RWPE1 (cell line): ENCODE results near the gene FPGS.
A peak's percentile ranks its signal among the peaks of the same experiment; 100 is the strongest.

Source experiments
- CTCF ChIA-PET: fragments of 350-600 bp; sonication (Branson Sonifier 250); formaldehyde crosslinking; extraction: SDS; loops from one replicate; lab custom pipeline; 2021; lab: Yijun Ruan, JAX
- POLR2A ChIA-PET: fragments of 400-600 bp; formaldehyde crosslinking; extraction: SDS; loops from one replicate; lab custom pipeline; 2020; ENCODE audit warnings: antibody characterized with exemption; ENCODE audit not compliant: low non-redundant PET; lab: Yijun Ruan, JAX
- DNase-seq: peaks from one replicate; pipeline ENCODE4 v3.0.0; 2012; ENCODE audit warnings: low spot score
- H3K27ac ChIP-seq: fragments of 450-650 bp; 2 replicates; pipeline ENCODE4 v1.5.1; 2017
- TF ChIP-seq, protein P1 (sequence below): fragments of 450-650 bp; conservative IDR thresholded peaks from 2 replicates; pipeline ENCODE4 v1.5.1; 2017; ENCODE audit warnings: low read depth, mild to moderate bottlenecking

FPGS gene

DNA sequence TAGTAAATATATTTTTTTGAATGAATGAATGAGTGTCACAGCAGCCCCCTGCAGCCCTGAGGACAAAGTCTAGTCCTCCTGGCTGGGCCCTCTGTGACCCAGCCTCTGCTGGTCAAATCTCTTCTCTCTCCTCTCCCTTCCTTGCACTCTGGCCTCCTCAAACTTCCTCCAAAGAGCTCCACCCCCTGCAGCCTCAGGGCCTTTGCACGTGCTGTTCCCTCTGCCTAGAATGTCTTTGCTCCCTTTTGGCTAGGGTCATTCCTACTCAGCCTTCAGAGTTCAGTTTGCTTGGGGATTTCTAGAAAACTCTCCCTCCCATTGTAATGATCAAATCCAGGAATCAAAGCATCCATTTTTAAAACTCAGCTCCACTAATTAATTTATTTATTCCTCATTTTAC, 37.3 kb upstream of the FPGS start:
- TF ChIP-seq, protein P1, sequence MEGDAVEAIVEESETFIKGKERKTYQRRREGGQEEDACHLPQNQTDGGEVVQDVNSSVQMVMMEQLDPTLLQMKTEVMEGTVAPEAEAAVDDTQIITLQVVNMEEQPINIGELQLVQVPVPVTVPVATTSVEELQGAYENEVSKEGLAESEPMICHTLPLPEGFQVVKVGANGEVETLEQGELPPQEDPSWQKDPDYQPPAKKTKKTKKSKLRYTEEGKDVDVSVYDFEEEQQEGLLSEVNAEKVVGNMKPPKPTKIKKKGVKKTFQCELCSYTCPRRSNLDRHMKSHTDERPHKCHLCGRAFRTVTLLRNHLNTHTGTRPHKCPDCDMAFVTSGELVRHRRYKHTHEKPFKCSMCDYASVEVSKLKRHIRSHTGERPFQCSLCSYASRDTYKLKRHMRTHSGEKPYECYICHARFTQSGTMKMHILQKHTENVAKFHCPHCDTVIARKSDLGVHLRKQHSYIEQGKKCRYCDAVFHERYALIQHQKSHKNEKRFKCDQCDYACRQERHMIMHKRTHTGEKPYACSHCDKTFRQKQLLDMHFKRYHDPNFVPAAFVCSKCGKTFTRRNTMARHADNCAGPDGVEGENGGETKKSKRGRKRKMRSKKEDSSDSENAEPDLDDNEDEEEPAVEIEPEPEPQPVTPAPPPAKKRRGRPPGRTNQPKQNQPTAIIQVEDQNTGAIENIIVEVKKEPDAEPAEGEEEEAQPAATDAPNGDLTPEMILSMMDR, result no peak
- POLR2A ChIA-PET, result no interaction called here

DNA sequence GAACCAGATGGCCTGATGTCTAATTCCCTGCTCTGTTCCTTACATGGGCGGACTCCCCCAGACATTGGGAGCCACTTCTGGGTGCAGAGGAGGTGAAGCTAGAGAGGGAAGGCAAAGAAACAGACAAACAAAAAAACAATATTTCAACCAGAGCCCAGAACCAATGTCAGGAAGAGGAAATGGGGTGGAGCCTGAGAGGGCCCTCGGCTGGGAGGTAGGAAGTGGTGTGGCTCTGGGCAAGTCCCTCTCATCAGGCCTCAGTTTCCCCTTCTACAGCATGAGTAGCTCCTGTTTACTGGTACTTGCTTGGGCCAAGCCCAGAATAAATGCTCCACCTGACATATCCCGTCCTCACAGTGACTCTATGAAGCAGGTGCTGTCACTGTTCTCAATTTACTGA, 35.3 kb upstream of the FPGS start:
- DNase-seq, result no peak
- TF ChIP-seq, protein P1, result no peak
- ChIA-PET POLR2A (no interaction called here), CTCF (interaction anchor here (0.8 to 1.0 kb wide), 3 partner anchors 17 to 84 kb away, joined by 3 to 4 read pairs (median 4); no protein-coding TSS in a partner anchor)
- H3K27ac ChIP-seq, result no peak overlapping the region

More for the DNA sequence above, 37.3 kb upstream of the FPGS start:
- no peak overlapping the region for H3K27ac ChIP-seq
- DNase-seq, result no peak
- CTCF ChIA-PET, result interaction anchor here (0.6 to 1.1 kb wide), 2 partner anchors 19 to 707 kb away, joined by 3 to 5 read pairs; no protein-coding TSS in a partner anchor

DNA sequence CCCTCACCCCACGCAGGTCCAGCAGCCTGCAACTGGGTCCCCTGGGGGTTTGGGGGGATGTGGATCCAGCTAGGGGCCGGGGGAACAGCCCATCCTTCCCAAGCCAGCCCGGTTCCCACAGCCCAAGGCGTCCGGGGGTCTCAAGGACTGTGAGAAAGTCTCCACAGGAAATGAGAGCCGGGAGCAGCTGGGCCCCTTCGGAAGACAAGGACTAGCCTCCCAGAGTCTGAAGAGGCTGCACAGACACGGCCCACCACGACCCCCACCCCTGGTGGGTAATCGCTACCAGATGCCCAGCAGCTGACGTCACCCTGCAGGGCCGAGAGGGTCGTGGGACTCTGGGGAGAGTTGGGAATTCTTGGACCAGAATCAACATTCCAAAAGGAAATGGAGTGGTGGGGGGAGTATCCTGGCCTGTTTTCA, 34.8 kb upstream of the FPGS start:
- TF ChIP-seq, protein P1, result no peak
- no peak overlapping the region; the same call in 1 of the 2 replicates for H3K27ac ChIP-seq
- ChIA-PET CTCF (no interaction called here), POLR2A (no interaction called here)
- no peak for DNase-seq

DNA sequence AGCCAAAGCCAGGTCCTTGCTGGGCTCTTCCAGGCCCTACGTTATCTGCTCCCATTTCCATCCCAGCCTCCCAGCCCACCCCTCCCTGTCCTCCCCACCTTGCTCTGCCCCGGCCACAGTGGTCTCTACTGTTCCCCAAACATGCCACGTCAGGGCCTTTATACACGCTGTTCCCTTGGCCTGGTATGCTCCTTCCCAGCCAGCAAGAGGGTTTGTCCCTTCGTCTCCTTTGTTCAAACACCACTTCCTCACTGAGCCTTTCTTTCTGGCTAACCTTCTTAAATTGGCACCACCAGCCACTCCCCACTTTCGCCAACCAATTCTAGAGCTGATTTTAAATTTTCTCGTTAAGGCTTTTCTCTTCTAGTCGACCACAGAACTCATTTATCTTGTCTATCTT, 34.0 kb upstream of the FPGS start:
- no peak for DNase-seq
- peak overlapping the region; percentile 4; the same call in 1 of the 2 replicates for H3K27ac ChIP-seq
- CTCF ChIA-PET, result interaction anchor here (1.4 kb wide), 1 partner anchor 34 kb away, joined by 3 read pairs; the partner anchor contains the start of gene TOR2A
- POLR2A ChIA-PET, result no interaction called here
- TF ChIP-seq, protein P1, result no peak

DNA sequence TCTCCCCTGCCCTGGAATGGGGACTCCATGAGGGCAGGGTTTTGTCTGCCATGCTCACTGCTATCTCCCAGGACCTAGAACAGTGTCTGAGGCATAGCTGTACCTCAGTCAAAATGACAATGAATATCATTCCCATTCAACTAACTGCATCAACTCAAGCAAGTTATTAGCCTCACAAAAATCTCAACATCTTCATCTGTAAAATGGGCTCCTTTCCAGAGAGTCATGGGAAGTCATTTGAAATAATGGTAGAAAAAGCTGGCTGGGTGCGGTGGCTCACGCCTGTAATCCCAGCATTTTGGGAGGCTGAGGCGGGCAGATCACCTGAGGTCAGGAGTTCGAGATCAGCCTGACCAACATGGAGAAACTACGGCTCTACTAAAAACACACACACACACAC, 33.6 kb upstream of the FPGS start:
- no peak overlapping the region for H3K27ac ChIP-seq
- DNase-seq, result no peak
- ChIA-PET POLR2A (no interaction called here), CTCF (interaction anchor here (0.6 to 1.4 kb wide), 2 partner anchors 35 to 174 kb away, joined by 3 read pairs; partner anchors contain the start of gene TOR2A)
- TF ChIP-seq, protein P1, result no peak

DNA sequence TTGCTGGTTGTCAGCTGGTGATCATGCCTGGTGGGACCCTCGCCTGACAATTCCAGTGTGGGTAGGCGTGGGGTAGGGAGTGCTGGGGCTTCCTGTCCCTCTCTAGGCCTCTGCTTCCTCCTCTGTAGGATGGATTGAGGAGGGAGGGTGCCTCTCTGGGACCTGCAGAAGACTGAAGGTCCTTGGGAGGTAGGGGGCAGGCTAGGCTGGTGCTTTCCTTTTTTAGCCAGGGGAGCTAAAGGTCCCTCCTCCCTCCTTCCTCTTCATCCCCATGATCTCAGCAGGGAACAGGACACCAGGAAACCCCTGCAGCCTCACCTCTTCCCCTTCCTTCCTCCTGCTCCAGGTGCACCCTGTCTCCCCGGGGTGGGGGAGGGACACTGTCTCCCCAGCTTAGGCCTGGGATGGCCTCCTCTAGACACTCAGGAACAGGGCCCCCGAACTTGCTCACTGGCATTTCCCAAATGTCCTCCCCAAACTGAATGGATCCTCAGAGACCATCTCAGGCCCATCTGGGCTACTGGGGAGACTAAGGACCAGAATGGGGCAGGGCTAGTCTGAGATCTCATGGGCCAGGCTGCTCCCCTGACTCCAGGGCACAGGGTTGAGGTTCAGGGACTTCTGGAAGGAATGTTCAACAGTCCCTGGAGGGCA, 32.6 kb upstream of the FPGS start:
- H3K27ac ChIP-seq, result peak overlapping the region; percentile 61
- CTCF ChIA-PET, result interaction anchor here (0.6 to 1.4 kb wide), 3 partner anchors 31 to 173 kb away, joined by 3 to 4 read pairs (median 3); partner anchors contain the start of gene TOR2A
- POLR2A ChIA-PET, result interaction anchor here (1.6 kb wide), 1 partner anchor 35 kb away, joined by 6 read pairs; the partner anchor contains the start of gene TOR2A
- TF ChIP-seq, protein P1, result no peak
- no peak for DNase-seq
